PC-3 (cell line): Measurements from ENCODE around the gene PACSIN3.

Experiments used
- CTCF ChIP-seq: fragments of 300-600 bp; sonication (generic); conservative IDR thresholded peaks from 2 replicates; pipeline ENCODE4 v1.5.1; 2017; ENCODE audit warnings: antibody characterized with exemption, low read depth, mild to moderate bottlenecking, low read length
- EZH2phosphoT487 ChIP-seq: fragments of 300-600 bp; sonication (generic); IDR thresholded peaks from 2 replicates; pipeline ENCODE4 v1.6.1; 2018; ENCODE audit warnings: mild to moderate bottlenecking, antibody characterized with exemption, low read length, borderline replicate concordance

- TF ChIP-seq CTCF, result no peak
- no peak for TF ChIP-seq EZH2phosphoT487
Measured at GRCh38 chr11:47162426-47162825, 23.8 kb downstream of the PACSIN3 start.
